ENCODE data around the gene SCYGR5.

SCYGR5 gene

GRCh38 chr2:227707390-227707789 lies 40.8 kb downstream of the SCYGR5 start:
- TF ChIP-seq TEAD4 (IDR thresholded peaks at IDR 0.05) (no peak), FOXM1 (IDR thresholded peaks at IDR 0.05; ENCODE audit: borderline replicate concordance, low read depth) (no peak), CREB1 (IDR thresholded peaks at IDR 0.05; ENCODE audit: low read depth) (no peak), RAD21 (IDR thresholded peaks at IDR 0.05; ENCODE audit: low read depth) (no peak), NFIC (IDR thresholded peaks at IDR 0.05) (no peak), MAX (IDR thresholded peaks at IDR 0.05) (no peak), EGR1 (IDR thresholded peaks at IDR 0.05) (no peak)

GRCh38 chr2:227710986-227711385 lies 44.4 kb downstream of the SCYGR5 start:
- TF ChIP-seq CREB1 (IDR thresholded peaks at IDR 0.05; ENCODE audit: low read depth) (no peak), RAD21 (IDR thresholded peaks at IDR 0.05; ENCODE audit: low read depth) (no peak), ZBTB7A (IDR thresholded peaks at IDR 0.05; ENCODE audit: low read depth) (no peak)

- TF ChIP-seq TEAD4 (IDR thresholded peaks at IDR 0.05) = no peak
These were observed 46.7 kb downstream of the SCYGR5 start for GRCh38 chr2:227713291-227713690.

GRCh38 chr2:227716501-227716900 lies 49.9 kb downstream of the SCYGR5 start:
- TF ChIP-seq FOXM1 (IDR thresholded peaks at IDR 0.05; ENCODE audit: borderline replicate concordance, low read depth) (no peak), EGR1 (IDR thresholded peaks at IDR 0.05) (no peak), EP300 (IDR thresholded peaks at IDR 0.05; ENCODE audit: borderline replicate concordance) (no peak), USF1 (IDR thresholded peaks at IDR 0.05) (no peak), CEBPB (IDR thresholded peaks at IDR 0.05) (no peak), MAX (IDR thresholded peaks at IDR 0.05) (no peak), TCF12 (IDR thresholded peaks at IDR 0.05; ENCODE audit: low read depth) (no peak), REST (IDR thresholded peaks at IDR 0.05; ENCODE audit: low read depth) (no peak), TAF1 (IDR thresholded peaks at IDR 0.05; ENCODE audit: low read depth) (no peak), CREB1 (IDR thresholded peaks at IDR 0.05; ENCODE audit: low read depth) (no peak), RAD21 (IDR thresholded peaks at IDR 0.05; ENCODE audit: low read depth) (no peak), NFIC (IDR thresholded peaks at IDR 0.05) (no peak), YY1 (IDR thresholded peaks at IDR 0.05; ENCODE audit: low read depth) (no peak), ZBTB7A (IDR thresholded peaks at IDR 0.05; ENCODE audit: low read depth) (no peak), TEAD4 (IDR thresholded peaks at IDR 0.05) (no peak)
